Measurements from ENCODE around the gene ZNF521.

The ZNF521 gene

DNA sequence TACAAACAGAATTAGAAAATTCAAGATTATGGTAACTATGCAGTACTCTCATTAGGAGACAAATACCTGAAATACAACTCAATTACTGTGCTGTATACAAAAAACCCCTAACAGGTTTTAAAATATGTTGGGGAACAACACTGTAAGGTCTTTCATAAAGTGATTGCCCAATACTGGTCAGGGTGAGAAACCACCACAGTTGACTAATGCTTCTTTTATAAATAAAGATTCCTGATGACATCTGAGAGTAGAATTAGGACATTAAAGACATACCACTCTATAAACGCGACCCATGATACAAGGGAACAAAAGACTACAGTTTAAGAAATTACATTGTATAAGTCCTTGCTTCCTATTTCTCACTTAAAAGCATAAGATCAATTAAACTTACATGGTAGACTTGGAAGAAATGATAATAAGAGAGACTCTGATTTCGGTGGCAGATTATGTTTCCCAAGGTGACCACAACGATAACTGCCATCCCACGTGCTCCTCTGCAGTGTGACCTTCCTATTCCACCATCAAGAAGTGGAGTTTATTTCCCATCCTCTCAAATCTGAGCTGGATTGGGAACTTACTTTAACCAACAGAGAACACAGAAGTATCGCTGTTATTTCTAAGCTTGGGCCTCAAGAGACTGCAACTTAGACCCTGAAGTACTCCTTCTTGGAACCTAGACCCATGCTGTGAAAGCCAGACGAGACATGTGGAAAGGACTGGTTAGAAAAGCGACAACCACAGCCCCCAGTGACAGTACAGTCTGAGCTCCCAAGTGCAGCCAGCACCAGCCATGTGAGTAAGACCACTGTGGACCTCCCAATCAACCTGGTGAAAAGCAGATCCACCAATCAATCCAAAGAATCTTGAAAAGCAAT, 52.3 kb downstream of the ZNF521 start:
- H3K4me3 ChIP-seq (ENCODE audit: low read depth, low read length): no peak overlapping the region
- DNase-seq (ENCODE audit: low read depth): peak; percentile 67

DNA sequence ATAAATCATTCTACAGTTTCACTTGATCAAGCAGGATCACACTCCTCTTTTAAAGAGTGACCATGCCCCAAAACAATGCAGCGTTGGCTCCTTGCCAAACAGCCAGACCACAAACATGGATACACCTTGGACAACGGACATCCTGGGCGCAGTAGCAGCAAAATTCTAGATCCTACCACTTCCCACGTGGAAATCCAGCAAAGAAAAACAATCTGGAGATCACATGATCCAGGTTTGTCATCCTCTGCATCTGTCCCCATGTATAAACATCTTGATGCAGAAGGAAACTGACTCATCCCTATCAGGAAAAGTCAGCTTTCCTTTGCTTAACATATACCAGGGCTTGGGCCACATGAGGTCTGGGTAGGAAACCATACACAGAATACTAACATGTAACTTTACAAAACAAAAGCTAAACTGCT, 53.1 kb downstream of the ZNF521 start:
- DNase-seq (ENCODE audit: low read depth): peak; percentile 91
- H3K4me3 ChIP-seq (ENCODE audit: low read depth, low read length): no peak overlapping the region

DNA sequence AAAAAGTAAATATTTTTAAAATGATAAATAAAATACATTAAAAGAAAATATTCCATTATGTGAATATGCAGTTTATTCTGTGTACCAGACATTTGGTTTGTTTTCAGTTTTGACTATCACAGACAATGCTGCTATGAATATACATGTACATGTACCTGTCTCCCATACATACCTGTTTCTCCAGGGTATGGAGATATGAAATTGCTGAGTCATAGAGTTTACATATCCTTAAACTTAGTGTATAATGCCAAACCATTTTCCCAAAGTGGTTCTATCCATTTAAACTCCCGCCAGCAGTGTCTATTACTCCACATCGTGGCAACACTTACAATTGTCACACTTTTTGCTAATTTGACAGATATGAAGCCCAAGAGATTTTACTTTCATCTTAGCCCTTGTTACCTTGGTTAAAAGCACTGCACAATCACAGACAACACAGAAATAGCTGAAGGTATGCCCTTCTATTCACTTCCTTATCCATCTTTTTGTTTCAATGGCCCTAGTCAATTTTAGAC, 56.3 kb downstream of the ZNF521 start:
- DNase-seq (ENCODE audit: low read depth): no peak
- H3K4me3 ChIP-seq (ENCODE audit: low read depth, low read length): no peak overlapping the region

DNA sequence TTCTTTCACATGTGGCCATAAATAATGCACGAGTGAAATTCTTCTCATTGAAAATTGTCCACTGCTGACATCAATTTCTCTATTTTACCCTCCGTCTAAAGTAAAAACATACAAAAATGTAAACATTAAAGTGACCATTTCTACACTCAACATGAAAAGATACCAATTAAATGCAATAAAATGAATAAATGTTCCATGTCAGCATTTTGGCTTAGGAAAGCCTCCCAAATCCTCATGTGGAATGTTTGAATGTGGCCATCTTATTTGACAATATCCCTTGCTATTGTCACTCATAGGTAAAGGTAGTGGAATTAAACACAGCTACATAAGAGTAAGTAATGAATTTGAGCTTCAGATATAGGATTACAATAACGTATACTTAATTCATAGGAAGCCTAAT, 60.8 kb downstream of the ZNF521 start:
- H3K4me3 ChIP-seq (ENCODE audit: low read depth, low read length): no peak overlapping the region
- no peak for DNase-seq (ENCODE audit: low read depth)

DNA sequence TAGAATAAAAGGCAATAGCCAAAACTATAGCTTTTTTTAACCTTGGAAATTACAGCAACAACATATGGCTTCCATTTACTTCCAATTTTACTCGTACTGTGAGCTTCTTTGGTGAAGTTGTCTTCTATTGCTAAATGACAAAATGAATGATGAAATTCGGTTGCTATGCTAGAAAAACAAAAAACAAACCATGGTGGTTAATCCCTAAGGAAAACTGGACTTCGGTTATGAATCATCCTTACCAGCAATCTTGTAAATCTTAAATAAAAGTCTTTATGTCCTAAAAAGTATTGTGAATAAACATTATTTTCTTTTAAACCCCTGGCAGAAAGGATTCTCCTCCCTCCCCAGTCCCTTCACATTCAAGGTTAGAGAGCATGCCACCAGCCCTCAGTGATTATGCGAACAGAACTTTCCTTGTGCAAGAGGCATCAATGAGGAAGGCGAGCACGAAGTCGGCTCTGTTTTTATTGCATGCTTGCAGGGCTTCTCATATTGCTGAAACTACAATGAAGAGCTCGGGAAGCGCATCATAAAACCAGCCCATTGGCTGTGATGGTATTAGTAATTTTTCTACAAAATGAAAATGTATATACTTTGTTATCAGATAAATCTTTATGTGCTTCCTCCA, 62.9 kb downstream of the ZNF521 start:
- peak; percentile 94 for DNase-seq (ENCODE audit: low read depth)
- H3K4me3 ChIP-seq (ENCODE audit: low read depth, low read length): no peak overlapping the region

DNA sequence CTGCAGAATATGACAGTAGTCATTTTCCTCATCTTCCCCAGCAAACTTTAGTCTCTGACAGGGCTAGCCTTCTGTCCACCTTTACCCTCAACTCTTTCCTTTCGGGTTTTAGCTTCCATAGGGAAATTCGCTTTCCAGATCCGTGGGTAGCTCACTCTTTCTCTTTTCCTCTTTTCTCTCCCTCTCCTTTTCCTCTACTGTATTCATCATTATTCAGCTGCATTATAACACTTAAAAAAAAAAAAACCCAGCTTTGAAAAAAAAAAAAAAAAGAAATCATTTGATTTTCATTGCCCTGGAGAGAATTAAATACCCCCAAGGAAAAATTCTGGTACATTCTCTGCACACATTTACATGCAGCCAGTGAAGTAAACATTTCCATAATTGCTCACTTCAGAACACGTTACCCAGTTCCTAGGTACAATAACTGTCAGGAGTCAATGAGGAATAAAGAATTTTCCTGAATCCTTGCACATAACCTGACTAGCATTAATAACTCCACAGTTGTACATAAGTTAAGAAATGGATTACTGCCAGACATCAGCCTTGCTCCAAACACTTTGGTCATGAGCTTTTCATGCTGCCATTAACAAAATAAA, 63.5 kb downstream of the ZNF521 start:
- peak overlapping the region; percentile 4 for H3K4me3 ChIP-seq (ENCODE audit: low read depth, low read length)
- no peak for DNase-seq (ENCODE audit: low read depth)

DNA sequence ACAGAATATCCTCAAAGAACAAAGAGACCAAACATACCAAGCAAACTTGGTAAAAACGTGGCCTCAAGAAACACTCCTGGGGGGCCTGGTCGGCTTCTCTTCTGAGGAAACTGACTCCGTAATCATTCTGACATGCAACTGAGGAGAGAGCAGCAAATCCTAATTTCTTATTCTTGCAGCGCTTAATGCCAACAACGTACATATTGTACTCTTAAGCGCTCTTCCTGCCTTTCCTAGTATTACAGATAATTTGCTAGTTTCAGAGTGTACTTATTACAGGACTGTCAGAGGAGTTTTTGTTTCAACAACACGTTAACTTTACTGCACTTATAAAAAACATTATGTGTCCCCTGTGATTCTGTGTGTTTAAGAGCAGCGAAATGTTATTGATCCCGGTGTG, 64.9 kb downstream of the ZNF521 start:
- no peak overlapping the region for H3K4me3 ChIP-seq (ENCODE audit: low read depth, low read length)
- DNase-seq (ENCODE audit: low read depth): no peak

DNA sequence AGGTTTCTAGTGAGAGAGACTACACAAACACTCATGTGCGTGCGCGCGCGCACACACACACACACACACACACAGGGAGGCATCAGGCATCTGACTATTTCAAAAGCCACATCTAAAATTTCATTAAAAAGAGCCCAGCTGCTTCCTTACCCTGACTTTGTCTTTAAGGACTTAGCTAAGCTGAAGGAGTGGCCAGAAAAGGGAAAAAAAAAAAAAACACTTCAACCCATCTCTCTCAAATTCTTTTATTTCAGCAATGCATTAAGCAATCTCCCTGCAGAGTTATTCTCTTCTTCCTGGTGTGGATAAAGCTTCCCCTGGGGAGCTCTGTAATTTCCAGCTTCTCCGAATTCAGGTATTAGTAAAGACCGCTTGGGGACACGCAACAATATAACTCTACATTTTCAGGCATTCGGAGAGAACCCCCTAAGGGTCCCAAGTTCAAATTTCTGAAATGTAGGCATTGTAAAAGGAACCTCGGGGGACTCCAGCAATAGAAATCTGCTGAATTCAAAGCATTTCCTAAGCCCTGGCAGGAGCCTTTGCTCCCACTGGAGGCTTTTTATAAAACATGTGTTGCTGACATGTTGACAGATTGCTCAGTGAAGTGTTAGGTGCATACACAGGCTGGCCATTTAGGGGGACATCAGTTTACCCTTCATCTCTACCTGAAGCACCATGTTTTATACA, 67.0 kb downstream of the ZNF521 start:
- DNase-seq (ENCODE audit: low read depth): peak; percentile 80
- H3K4me3 ChIP-seq (ENCODE audit: low read depth, low read length): no peak overlapping the region

DNA sequence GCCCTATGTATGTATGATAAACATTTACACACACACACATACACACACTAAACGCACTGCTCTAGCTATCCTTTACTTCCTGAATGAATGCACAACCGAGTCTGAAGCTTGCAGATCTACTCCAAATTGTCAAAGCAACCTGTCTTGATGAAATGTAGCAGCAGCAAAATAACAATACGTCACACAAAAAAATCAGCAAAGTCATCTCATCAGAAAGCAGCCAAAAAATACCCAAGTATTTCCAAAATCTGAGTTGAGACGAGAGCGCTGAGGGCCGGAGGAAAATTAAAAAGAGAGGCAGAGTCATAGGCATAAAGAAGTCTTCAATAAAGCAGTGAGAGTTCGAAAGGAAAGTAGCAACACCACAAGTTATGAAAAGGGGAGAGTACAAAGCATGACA, 67.7 kb downstream of the ZNF521 start:
- H3K4me3 ChIP-seq (ENCODE audit: low read depth, low read length): no peak overlapping the region
- no peak for DNase-seq (ENCODE audit: low read depth)

DNA sequence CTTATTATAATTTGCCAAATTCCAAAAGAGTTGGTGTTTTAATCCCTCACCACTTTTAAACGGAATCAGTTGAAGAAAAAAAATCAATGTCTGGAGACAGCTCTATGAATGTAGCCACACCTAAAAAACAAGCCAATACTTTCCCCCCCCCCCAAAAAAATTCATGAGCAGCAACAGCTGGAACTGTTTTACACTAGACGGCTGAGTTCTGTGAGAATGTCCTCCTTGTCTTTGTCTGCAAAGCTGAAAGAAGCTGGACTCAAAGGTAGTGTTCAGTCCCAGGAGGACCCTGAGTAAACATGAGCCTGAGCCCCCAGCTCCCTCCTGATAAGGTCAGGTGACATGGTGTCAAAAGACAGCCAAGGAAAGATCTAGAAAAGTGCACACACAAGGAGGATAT, 68.2 kb downstream of the ZNF521 start:
- no peak for DNase-seq (ENCODE audit: low read depth)
- H3K4me3 ChIP-seq (ENCODE audit: low read depth, low read length): no peak overlapping the region

DNA sequence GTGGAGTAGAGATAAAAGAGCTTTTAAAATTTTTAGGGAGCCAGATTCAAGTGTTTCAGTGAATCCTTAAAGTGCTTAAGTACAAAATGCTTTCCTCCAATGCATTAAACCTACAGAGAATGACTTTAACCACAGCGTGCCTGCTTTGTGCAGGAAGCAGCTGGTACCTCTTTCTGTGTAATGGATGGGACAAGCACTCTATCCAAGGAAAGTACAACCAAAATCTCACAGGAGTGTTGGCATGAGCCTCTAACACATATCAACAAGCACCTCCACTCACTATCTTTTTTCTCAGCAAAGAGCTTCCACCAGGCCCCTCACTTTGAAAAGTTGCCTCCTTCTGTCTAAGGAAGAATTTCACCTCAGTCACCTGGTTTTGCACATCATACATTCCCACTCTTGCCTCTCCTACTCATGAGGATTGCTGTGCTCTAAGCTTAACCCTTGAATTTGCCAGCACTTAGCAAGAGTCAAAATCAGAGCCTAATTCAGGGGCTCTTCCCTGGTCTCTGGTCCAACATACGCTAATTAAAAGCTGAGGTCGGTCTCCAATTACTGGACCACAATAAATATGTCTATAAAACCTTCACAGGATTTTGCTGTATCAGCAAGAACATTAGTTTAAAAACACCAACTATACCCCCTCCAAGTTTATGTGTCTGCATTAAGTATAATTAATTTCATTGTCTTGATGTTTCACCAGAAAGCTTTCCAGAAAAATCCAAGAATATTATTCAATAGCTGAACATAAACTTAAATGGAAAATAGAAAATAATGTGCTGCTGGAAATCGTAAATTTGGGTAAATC, 68.9 kb downstream of the ZNF521 start:
- H3K4me3 ChIP-seq (ENCODE audit: low read depth, low read length): no peak overlapping the region
- DNase-seq (ENCODE audit: low read depth): no peak

DNA sequence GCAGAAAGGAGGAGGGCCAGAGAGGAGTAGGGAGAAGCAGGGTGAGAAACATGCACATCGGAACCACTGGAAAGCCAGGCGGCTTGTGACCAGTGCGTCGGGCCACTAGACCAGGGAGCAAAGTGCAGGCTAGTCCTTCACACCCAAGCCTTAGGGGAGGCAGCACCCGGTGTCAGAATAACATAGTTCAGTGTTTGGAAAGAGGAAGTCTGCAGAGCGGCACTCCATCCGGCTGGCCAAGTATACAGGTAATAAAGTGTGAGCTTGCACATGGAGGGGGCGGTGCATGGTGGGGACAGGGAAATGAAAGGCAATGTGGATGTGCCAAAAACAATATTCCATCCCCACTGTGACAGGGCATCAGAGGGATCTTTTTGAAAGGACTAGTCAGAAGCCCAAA, 69.7 kb downstream of the ZNF521 start:
- DNase-seq (ENCODE audit: low read depth): no peak
- no peak overlapping the region for H3K4me3 ChIP-seq (ENCODE audit: low read depth, low read length)

DNA sequence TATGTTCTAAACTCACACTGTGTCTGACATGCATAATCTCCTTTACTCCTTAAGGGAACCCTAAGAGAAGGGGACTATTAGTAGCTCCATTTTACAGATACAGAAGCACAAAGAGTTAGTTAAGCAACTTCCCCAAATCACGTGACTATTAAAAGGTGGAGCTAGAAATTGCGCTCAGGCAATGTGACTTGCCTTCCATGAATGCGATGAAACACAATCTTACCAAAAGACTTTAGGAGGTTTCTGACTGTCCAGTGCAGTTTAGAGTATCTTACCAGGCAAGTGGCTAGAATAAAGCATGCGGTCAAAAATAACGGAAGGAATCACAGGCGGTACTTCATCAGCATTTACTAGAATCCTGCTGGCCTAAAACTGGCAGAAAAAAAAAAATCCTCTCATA, 70.4 kb downstream of the ZNF521 start:
- DNase-seq (ENCODE audit: low read depth): no peak
- H3K4me3 ChIP-seq (ENCODE audit: low read depth, low read length): no peak overlapping the region

DNA sequence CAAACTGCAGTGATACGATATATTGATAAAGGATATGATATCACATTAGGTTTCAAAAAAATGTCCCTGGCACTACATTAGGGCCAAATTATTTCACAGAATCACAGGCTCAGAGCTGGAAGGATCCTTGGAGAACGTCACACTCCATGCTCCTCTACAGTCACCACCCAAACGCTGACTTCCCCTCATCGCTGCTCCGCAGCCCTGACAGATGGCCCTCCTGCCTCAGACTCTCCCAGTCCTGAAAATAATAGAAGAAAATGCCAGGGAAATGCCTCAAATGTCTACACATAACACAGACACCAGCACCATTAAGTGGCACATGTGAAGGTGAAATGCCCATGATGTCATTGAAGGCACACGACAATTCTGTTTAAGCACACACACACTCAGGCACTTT, 72.0 kb downstream of the ZNF521 start:
- DNase-seq (ENCODE audit: low read depth): no peak
- H3K4me3 ChIP-seq (ENCODE audit: low read depth, low read length): no peak overlapping the region

DNA sequence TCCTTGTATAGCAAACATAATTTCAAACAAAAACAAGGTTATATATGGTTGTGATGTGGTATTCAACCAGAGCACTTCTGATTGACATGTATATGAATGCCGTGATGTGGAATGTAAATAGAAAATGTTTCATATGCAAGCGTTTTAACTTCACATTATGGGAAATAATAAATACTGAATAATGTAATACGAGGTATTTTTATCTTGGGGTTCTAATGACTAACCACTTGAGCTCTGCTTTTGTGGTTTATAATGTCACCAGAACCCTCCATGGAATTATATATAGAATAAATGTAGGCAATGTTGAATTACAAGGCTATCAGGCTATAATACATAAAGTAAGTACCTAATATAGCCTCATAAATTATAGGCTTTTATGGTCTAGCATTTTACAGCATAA, 72.4 kb downstream of the ZNF521 start:
- no peak overlapping the region for H3K4me3 ChIP-seq (ENCODE audit: low read depth, low read length)

DNA sequence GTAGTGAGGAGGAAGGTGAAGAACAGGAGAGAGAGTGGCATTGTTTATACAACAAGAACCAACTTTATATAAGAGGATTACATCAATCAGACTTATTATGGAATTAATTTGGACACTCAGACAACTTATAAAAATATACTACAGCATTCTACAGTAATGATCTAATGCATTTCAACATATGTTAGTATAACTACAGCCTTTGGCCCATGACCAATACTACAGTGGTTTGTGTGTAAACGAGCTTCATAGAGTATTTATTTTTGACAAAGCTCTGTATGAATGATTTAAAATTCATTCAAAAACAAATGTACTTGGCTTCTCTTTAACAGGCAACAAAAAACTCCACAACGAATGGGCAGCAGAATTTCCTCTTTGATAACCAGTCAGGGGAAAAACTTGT, 72.8 kb downstream of the ZNF521 start:
- H3K4me3 ChIP-seq (ENCODE audit: low read depth, low read length): no peak overlapping the region
- no peak for DNase-seq (ENCODE audit: low read depth)

More for the DNA sequence above, 72.4 kb downstream of the ZNF521 start:
- DNase-seq (ENCODE audit: low read depth): no peak

DNA sequence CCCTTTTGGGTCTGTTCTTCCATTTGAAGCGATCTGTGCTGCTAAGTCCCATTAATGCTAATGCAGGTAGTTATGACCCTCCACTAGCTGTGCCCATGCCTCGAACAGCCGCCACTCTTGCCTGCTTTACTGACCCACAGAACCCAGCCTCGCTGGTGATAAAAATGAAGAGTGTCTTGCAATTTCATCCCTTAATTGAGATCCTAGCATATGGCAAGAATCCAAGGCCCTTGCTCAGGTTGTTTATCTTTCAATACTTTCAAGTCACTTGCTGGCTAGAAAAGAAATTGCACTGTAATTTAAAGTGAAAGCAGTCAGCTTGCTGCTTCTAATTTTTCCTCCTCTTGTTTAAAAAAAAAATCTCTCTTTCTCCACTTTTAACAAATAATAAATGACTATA, 73.6 kb downstream of the ZNF521 start:
- no peak for DNase-seq (ENCODE audit: low read depth)
- H3K4me3 ChIP-seq (ENCODE audit: low read depth, low read length): no peak overlapping the region

DNA sequence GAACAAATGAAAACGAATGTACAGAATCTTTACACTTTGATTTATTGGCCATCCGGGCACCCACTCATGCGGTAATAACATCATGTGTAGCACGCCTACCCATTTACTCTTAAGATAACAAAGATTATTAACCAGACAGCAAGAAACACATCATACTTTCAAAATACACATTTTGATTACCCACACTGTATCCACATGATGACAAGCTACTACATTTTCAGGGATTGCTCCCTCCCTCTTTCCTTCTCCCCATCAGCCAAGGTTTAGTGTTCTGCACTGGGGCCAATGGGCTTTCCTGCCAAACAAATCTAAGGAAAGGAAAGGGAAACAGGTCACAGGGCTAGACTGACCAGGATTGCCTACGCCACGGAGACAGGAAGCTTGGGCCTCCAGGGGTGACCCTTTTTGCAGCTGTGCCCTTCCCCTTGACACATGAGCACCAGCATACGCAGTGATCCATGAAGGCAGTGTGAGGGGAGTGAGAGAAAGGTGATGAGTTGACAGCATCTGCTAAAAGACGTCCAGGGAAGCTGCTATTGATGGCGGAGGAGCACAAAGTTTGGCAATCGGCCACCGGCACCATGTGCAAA, 76.5 kb downstream of the ZNF521 start:
- no peak for DNase-seq (ENCODE audit: low read depth)
- H3K4me3 ChIP-seq (ENCODE audit: low read depth, low read length): no peak overlapping the region

DNA sequence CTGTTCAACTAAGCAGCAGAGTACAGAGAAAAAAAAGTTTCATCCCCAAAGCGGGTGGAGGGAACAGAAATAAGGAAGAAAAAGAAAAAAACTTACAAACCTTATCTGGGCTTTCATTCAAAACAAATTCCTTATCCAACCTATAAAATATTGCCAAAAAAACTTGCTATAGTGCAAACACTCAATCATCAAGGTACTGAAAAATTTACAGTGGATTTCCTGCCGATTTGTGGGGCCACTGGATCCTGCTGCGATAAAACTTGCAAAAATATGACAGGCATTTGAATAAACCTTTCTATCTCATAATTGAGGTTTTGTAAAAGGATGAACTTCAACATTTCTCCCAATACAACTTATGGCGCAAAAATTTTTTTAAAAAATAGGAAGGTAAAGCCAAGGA, 77.0 kb downstream of the ZNF521 start:
- DNase-seq (ENCODE audit: low read depth): no peak
- no peak overlapping the region for H3K4me3 ChIP-seq (ENCODE audit: low read depth, low read length)

All from skeletal muscle cell (primary cell).